GM19324 (cell line): ENCODE data around the gene GBA2.

Experiments
- ATAC-seq: cut with Tn5 transposase; IDR thresholded peaks from one replicate; pipeline ENCODE4 v1.9.1; 2021; ENCODE audit warnings: mild to moderate bottlenecking, moderate library complexity; ENCODE audit not compliant: unreplicated experiment, low FRiP score

Gene GBA2

DNA sequence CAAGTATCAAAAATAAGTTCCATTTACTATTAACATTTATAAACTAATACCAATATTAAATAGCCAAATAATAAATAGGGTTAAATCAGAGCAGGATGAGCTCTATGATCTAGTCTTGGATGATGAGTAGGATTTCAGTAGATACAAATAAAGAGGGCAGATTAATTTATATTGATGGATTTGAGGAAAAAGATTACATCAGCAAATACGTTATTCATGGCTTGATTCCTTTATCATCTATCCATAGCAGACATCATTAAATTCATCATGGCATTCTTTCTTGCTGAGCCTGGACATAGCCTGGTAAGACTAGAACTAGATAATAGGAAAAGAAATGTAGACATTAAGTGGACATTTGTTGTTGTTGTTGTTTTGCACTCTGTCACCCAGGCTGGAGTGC is 18.4 kb upstream of the GBA2 start:
- no peak for ATAC-seq

- ATAC-seq: no peak
Measured at GRCh38 chr9:35766997-35767396, 18.0 kb upstream of the GBA2 start.

DNA sequence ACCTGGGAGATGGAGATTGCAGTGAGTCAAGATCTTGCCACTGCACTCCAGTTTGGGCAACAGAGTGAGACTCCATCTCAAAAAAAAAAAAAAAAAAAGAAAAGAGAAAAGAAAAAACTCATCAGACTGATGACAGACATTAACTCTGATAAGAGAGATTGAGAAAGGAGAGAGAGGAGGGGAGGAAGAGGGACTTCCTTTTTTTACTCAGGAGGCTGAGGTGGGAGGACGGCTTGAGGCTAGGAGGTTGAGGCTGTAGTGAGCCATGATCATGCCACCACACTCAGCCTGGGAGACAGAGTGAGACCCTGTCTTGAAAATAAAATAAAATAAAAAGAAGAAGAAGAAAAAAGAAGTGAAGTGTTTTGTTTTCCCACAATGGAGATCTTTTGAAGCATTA is 14.8 kb upstream of the GBA2 start:
- no peak for ATAC-seq

DNA sequence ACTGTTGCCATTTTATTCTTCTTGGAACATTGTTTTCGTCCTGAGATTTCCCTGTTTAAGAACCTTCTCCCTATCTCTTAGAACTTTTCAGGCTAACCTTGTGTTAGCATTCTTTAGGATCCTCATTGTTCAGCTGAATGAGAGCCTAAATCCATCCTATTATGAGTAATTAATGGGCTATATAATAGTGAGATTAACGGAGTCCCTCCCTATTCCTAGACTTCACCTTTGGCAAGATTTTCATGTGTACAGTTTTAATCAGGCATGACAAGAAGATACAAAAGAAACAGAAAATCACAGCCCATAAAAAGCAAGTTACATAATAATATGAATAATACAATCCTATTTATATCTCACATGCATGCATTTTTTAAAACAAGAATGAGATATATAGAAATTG is 14.2 kb upstream of the GBA2 start:
- no peak for ATAC-seq

DNA sequence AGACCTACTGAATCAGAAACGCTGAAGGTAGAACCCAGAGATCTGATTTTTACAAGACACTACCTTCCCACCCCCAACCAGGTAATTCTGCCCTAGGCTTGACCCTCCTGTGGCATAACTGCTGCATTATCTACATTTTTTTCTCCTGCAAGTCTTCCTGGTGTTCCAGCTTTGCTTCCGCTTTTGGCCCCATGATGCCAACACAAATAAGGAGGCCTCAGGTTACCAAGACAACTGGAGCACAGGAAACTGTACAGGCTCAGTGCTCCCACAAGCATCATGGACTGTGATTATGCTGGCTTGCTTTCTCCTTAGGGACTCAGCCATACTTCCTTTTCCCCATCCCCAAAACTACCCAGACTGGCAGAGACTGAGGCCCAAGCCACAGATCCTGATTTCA is 11.6 kb upstream of the GBA2 start:
- ATAC-seq: no peak

- ATAC-seq: no peak
Measured at GRCh38 chr9:35759795-35760194, 10.8 kb upstream of the GBA2 start.

GRCh38 chr9:35758475-35759050 is 9.5 kb upstream of the GBA2 start:
- ATAC-seq: no peak

DNA sequence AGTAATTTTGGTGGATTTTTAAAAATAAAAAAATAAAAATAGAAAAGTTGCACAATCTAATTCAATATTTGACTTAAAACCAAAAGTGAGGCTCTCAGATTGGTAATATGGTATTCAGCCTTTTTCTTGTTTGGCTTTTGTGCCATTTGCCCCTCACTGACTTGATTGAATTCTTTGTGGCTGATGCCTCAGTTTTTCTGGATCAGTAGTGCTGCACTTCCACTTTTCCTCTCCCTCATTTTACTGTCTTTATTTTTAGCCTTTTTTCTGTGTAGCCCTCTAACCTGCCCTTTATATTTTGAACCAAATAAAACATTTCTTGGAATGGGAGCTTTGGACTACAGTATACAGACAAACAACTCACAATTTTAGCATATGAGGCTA is 8.9 kb upstream of the GBA2 start:
- no peak for ATAC-seq

- ATAC-seq: peak; percentile 30
Measured at GRCh38 chr9:35757226-35757891, 8.3 kb upstream of the GBA2 start.

DNA sequence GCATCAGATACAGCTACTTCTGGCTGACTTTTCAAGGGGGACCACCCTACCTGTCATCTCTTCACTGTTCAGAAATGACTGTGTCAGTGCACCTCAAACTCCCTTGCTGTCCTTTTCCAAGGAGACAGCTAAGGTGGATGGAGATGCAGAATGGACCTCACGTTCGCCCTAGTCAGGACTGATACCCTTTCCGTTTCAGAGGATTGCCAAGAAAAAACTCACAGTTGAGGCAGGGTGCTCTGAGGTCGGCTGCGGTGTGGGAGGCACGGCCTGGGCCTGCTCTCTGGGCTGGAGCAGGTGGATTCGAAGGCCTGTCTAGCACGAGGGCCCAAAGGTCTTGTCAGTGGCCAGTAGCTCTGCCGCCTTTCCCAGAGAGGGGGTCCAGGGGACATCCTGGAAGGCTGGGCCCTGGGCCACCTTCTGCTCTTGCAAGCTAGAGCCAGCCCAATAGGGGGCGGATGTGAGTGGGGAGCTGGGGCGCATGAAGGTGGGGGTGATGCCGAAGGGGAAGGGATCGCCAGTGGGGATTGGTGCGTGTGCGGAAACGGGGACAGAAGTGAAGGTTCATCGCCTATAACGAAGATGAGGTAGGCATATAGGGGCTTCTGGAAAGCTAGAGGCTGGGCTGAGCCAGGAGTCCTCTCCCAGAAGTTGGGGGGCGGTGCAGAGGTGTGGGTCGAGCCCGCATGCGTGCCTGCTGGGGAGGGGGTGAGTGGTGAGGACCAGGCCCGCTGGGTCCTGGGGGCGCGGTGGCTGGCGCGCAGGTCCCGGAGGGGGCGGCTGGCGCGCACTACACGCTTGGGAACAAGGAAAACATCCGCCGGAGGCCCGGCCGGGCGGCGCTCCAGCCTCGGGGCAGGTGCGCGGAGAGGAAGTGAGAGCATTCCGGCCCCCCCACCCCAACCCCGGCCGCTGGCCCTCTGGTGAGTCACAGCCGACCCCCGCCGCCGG is 7.5 kb upstream of the GBA2 start:
- peak; percentile 65 for ATAC-seq

GRCh38 chr9:35755071-35755470 is 6.0 kb upstream of the GBA2 start:
- no peak for ATAC-seq

GRCh38 chr9:35754264-35754663 is 5.2 kb upstream of the GBA2 start, which contains the start of gene MSMP:
Gene MSMP (minus strand): TSS chr9:35754276. CDS start chr9:35754129, 147 bp downstream.
- ATAC-seq: no peak

- no peak for ATAC-seq
Measured at GRCh38 chr9:35753466-35753865, 4.4 kb upstream of the GBA2 start.

DNA sequence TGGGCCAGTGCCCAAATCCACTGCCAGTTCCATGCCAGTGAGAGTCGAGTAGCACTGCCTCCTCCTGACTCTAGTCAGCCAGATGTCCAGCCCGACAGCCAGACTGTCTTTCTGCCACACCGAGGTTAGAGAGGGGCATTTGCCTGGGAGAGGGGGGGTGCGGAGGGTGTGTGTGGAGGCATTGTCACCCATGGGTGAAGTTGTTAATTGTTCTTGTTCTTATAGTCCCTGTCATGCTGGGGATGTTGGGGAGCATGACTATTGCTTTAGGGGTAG is 1.2 kb upstream of the GBA2 start:
- no peak for ATAC-seq

- peak; percentile 32 for ATAC-seq
Measured at GRCh38 chr9:35749515-35750255, 657 bp upstream of the GBA2 start.

DNA sequence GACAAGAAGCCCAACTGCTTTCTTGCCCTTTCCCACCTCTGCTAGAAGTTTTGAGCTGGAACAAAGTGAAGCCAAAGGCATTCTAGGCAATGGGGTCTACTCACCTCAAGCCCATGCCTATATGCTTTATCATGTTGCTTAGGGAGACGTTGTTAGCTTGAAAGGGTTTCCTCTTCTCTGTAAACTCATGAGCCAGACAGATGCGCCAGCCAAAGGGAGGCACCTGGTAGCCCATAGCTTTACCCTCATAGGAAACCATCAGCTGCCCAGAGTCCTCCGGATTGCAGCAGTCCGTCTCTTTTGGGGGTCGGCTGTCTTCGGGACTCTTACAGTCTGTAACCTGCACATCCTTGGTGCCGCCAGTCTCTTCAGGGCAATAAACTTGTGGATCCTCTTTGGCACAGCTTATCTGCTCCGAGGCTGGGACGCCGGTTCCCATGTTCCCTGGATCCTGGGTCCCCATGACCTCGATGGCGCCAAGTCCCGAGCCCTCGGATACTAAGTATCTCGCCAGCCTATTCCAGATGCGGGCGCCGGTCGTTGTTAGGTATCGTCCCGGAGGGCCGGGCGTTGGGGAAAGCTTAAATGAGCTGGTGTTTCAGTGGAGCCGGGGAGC is 678 bp downstream of the GBA2 start:
- ATAC-seq: peak; percentile 6

- no peak for ATAC-seq
Measured at GRCh38 chr9:35746583-35746982, 2.4 kb downstream of the GBA2 start.

DNA sequence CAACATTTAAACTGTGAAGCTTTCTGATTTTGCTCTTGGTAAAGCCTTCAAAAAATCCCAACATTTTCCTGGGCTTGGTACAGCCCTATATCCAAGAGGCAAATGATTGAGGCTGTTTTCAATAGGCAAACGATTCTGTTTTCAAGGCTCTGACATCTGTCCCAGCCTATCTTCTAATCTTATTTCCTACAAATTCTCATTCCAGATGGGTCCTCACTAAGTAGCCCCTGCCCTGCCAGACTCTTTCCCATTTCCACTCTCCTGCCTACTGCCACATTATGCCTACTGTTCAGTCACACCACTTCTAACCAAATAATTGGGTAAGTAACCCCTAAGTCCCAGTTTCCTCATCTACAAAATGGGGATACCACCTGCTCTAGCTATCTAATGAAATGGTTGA is 3.5 kb downstream of the GBA2 start:
- ATAC-seq: no peak

DNA sequence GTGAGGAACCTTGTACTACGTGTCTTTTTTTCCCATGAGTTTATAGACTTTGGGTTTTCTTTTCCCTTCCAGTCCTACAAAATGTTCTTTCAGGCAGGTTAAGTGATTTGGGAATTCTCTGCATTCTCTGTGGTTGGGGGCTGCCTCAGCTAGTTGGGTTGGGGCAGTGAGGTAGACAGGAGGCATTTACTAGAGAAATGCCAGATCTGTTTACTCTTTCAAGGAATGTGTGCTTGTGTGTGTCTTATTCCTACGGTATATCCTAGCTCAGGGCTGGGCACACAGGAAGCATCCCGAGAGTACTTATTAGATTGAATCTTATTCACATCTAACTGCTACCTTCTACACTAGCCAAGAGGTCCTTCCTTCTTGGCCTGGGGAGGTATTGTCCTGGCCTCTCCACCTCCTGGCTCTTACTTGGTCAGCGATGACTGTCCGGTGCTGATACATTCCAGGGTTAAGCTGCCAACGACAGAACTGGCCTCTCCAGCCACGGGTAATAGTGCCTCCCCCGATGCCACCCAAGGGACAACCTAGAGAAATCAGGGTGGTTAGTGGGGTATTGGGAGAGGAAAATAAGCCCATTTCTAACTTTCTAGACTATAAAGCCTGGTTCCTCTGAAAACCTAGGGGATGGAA is 5.0 kb downstream of the GBA2 start:
- no peak for ATAC-seq

DNA sequence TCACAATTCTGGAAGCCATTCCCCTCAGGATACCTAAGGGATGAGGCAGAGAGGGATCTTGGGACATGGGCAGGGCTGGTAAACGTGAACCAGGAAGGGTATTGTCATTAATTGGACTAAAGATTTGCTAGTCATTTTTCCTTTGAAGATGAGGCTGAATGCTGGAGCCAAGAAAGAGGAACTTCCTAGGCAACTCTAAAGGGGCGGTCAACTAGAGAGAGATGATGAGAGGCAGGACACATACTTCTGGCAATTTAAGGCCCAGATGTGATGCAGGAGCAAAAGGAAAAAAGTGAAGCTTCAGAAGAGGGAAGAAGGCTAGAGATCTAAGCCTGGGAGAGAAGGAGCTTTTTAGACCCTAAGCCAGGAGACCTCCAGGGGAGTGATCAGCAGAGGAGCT is 5.6 kb downstream of the GBA2 start:
- ATAC-seq: no peak
